ENCODE results near the gene ZNF654.

- TF ChIP-seq EZH2 (IDR thresholded peaks at IDR 0.05; ENCODE audit: borderline replicate concordance, low read depth, low read length) (no peak), JUNB (CRISPR knock-in tag; conservative IDR thresholded peaks at IDR 0.05) (no peak), FOXK2 (conservative IDR thresholded peaks at IDR 0.05 in 1 of 2, IDR thresholded peaks at IDR 0.05 in 1 of 2; ENCODE audit: low read depth in 2 of 2) (no peak), YY1 (IDR thresholded peaks at IDR 0.05; ENCODE audit: borderline replicate concordance in 1 of 3, control insufficient read depth in 1 of 3, extremely low read depth in 1 of 3, insufficient read depth in 3 of 3, insufficient read length in 1 of 3, insufficient replicate concordance in 2 of 3, low read depth in 1 of 3, low read length in 2 of 3) (no peak), POLR3A (IDR thresholded peaks at IDR 0.05; ENCODE audit: borderline replicate concordance, extremely low read depth, insufficient read depth, insufficient read length) (no peak), CBX5 (IDR thresholded peaks at IDR 0.05; ENCODE audit: borderline replicate concordance, low read depth) (no peak), SIX5 (IDR thresholded peaks at IDR 0.05; ENCODE audit: borderline replicate concordance in 1 of 2, insufficient read depth in 1 of 2, low read depth in 1 of 2, low read length in 2 of 2) (no peak), ZFP1 (CRISPR knock-in tag; IDR thresholded peaks at IDR 0.05) (no peak), EHMT2 (IDR thresholded peaks at IDR 0.05) (no peak), ZBTB7A (IDR thresholded peaks at IDR 0.05; ENCODE audit: borderline replicate concordance, control insufficient read depth, low read depth, low read length) (no peak), SRSF9 (IDR thresholded peaks at IDR 0.05; ENCODE audit: borderline replicate concordance, low read depth, low read length) (no peak), HDGF (IDR thresholded peaks at IDR 0.05) (no peak), ZNF311 (CRISPR knock-in tag; IDR thresholded peaks at IDR 0.05) (no peak), HMG20A (CRISPR knock-in tag; conservative IDR thresholded peaks at IDR 0.05) (no peak)
These were observed 1.3 kb upstream of the ZNF654 start for GRCh38 chr3:88057630-88058305.

Data from K562 (cell line).